HG03045 (cell line): ENCODE data around the gene VAMP7.
"Not testable (repeated sequence)": the region's sequence is repeated elsewhere in the genome, so short reads cannot be mapped to it uniquely, and the experiment has no call there.

Source experiments
- ATAC-seq: cut with Tn5 transposase; IDR thresholded peaks from one replicate; pipeline ENCODE4 v1.9.1; 2021; ENCODE audit warnings: mild to moderate bottlenecking, moderate library complexity; ENCODE audit not compliant: unreplicated experiment

Gene VAMP7

GRCh38 chrX:155986995-155987394 lies 105.8 kb downstream of the VAMP7 start:
- not testable (repeated sequence) for ATAC-seq

DNA sequence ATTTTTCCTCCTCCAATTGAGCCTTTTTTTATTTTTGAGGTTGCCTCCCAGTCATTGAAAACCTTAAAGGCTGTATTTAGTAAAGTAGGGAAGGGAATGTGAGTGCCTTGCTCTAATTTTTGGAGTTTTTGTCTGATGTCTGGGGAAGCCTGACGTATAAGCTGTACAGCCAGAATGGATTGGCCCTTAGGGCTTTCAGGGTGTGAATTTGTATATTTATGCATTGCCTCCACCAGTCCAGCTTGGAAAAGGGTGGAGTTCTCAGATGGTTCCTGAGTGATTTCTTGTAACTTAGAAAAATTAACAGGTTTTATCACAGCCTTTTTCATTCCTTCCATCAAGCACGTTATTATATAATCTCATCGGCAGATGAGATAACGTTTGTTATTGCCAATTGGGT lies 107.7 kb downstream of the VAMP7 start:
- no peak for ATAC-seq
